IMR-90 (cell line): ENCODE measurements around the gene ANKRD11. TPM values are rescaled to one million over a fixed set of nuclear protein-coding genes. Genes with fewer than 3 reads are reported as not detected.
A peak's percentile ranks its signal among the peaks of the same experiment; 100 is the strongest.

Experiments used
- ATAC-seq: fragments of 200-7000 bp; cut with Tn5 transposase; 2 replicates; pipeline ENCODE4 v1.9.1; 2020; ENCODE audit warnings: low read depth, mild to moderate bottlenecking, moderate library complexity
- BruUV-seq: library from RNA; stranded (reverse); fragments of 400-500 nt; replicated peaks from 2 replicates; lab custom pipeline; 2021; lab: Mats Ljungman, UMichigan
- CTCF ChIA-PET: fragments of 300-600 bp; formaldehyde crosslinking; extraction: SDS; loops from one replicate; lab custom pipeline; 2021; ENCODE audit warnings: antibody characterized with exemption; lab: Yijun Ruan, JAX
- POLR2A ChIA-PET: fragments of 300-600 bp; sonication (Branson Sonifier 250); formaldehyde crosslinking; loops from one replicate; lab custom pipeline; 2022; ENCODE audit warnings: antibody characterized with exemption; ENCODE audit not compliant: unreplicated experiment; lab: Charles Lee
- DNase-seq: peaks from one replicate; pipeline ENCODE4 v3.0.0; 2013
- H2AFZ ChIP-seq: replicated peaks from 2 replicates; pipeline ENCODE3; 2013; ENCODE audit warnings: low read length, mild to moderate bottlenecking; ENCODE audit not compliant: poor library complexity
- H2AK5ac ChIP-seq: 2 replicates; pipeline ENCODE4 v1.6.1; 2013; ENCODE audit warnings: low read depth, low read length, inconsistent platforms
- H2AK9ac ChIP-seq: replicated peaks from 2 replicates; pipeline ENCODE3; 2013; ENCODE audit warnings: mild to moderate bottlenecking, low read depth, low read length, moderate library complexity; ENCODE audit not compliant: poor library complexity
- H2BK120ac ChIP-seq: 2 replicates; pipeline ENCODE4 v1.6.1; 2013; ENCODE audit warnings: low read depth, low read length, inconsistent platforms
- H2BK15ac ChIP-seq: 3 replicates; pipeline ENCODE4 v1.6.1; 2013; ENCODE audit warnings: low read depth, low read length, inconsistent platforms
- H2BK20ac ChIP-seq: 2 replicates; pipeline ENCODE4 v1.6.1; 2013; ENCODE audit warnings: low read depth, mild to moderate bottlenecking, inconsistent platforms, low read length, moderate library complexity
- H2BK5ac ChIP-seq: 2 replicates; pipeline ENCODE4 v1.6.1; 2013; ENCODE audit warnings: mild to moderate bottlenecking, low read depth, low read length, inconsistent platforms; ENCODE audit not compliant: poor library complexity, severe bottlenecking
- H3K14ac ChIP-seq: replicated peaks from 2 replicates; pipeline ENCODE4 v1.6.1; 2013; ENCODE audit warnings: low read depth, low read length, inconsistent platforms
- H3K18ac ChIP-seq: 2 replicates; pipeline ENCODE4 v1.6.1; 2013; ENCODE audit warnings: low read depth, low read length, control low read depth
- H3K23ac ChIP-seq: 2 replicates; pipeline ENCODE4 v1.6.1; 2013; ENCODE audit warnings: low read depth, low read length, inconsistent platforms
- H3K27ac ChIP-seq: 2 replicates; pipeline ENCODE4 v1.5.1; 2013; ENCODE audit warnings: mild to moderate bottlenecking, control low read depth, low read length; ENCODE audit not compliant: insufficient read depth
- H3K27me3 ChIP-seq: 2 replicates; pipeline ENCODE4 v1.6.1; 2013; ENCODE audit warnings: low read length; ENCODE audit not compliant: control insufficient read depth, insufficient read depth
- H3K36me3 ChIP-seq: 2 replicates; pipeline ENCODE4 v1.6.1; 2013; ENCODE audit warnings: low read length, mixed read lengths; ENCODE audit not compliant: control insufficient read depth, insufficient read depth
- H3K4ac ChIP-seq: 2 replicates; pipeline ENCODE4 v1.6.1; 2013; ENCODE audit warnings: low read depth, low read length, inconsistent platforms
- H3K4me1 ChIP-seq: 2 replicates; pipeline ENCODE4 v1.6.1; 2013; ENCODE audit warnings: low read length, mixed read lengths; ENCODE audit not compliant: control insufficient read depth, insufficient read depth
- H3K4me2 ChIP-seq: 2 replicates; pipeline ENCODE4 v1.6.1; 2013; ENCODE audit warnings: low read depth, mild to moderate bottlenecking, control low read depth, low read length, moderate library complexity
- H3K4me3 ChIP-seq: 2 replicates; pipeline ENCODE4 v1.5.1; 2013; ENCODE audit warnings: low read depth, mild to moderate bottlenecking, control low read depth, low read length, moderate library complexity; ENCODE audit not compliant: insufficient read depth
- H3K56ac ChIP-seq: 2 replicates; pipeline ENCODE4 v1.6.1; 2013; ENCODE audit warnings: low read length, inconsistent platforms; ENCODE audit not compliant: insufficient read depth; ENCODE audit errors: extremely low read depth
- H3K79me1 ChIP-seq, 2 experiments: 2 replicates each; pipeline ENCODE4 v1.6.1; 2013; ENCODE audit warnings: low read length in 2 of 2, inconsistent platforms in 1 of 2, low read depth in 1 of 2
- H3K9ac ChIP-seq: 2 replicates; pipeline ENCODE4 v1.6.1; 2013; ENCODE audit warnings: low read depth, low read length, control low read depth
- H3K9me1 ChIP-seq: 2 replicates; pipeline ENCODE4 v1.6.1; 2013; ENCODE audit warnings: low read length, inconsistent platforms; ENCODE audit not compliant: insufficient read depth
- H3K9me3 ChIP-seq: 2 replicates; pipeline ENCODE4 v1.6.1; 2013; ENCODE audit warnings: low read length; ENCODE audit not compliant: control insufficient read depth, insufficient read depth
- H4K20me1 ChIP-seq: 2 replicates; pipeline ENCODE4 v1.6.1; 2013; ENCODE audit warnings: low read length, inconsistent platforms; ENCODE audit not compliant: insufficient read depth
- H4K5ac ChIP-seq: 2 replicates; pipeline ENCODE4 v1.6.1; 2013; ENCODE audit warnings: mild to moderate bottlenecking, low read depth, low read length, control low read depth
- H4K8ac ChIP-seq, 2 experiments: 2 replicates each; pipeline ENCODE4 v1.6.1; 2013; ENCODE audit warnings: low read depth in 2 of 2, low read length in 2 of 2, control low read depth in 1 of 2, inconsistent platforms in 1 of 2
- H4K91ac ChIP-seq: 2 replicates; pipeline ENCODE4 v1.6.1; 2013; ENCODE audit warnings: low read depth, low read length, inconsistent platforms; ENCODE audit not compliant: insufficient read depth
- BHLHE40 ChIP-seq: fragments of 150-350 bp; IDR thresholded peaks from 2 replicates; pipeline ENCODE4 v1.6.1; 2016; ENCODE audit warnings: mild to moderate bottlenecking, low read depth, low read length
- MXI1 ChIP-seq: IDR thresholded peaks from 2 replicates; pipeline ENCODE4 v1.6.1; 2012; ENCODE audit warnings: low read depth, mild to moderate bottlenecking, low read length, moderate library complexity, borderline replicate concordance
- SMC3 ChIP-seq: fragments of 150-350 bp; IDR thresholded peaks from 2 replicates; pipeline ENCODE4 v1.6.1; 2016; ENCODE audit warnings: low read depth, mild to moderate bottlenecking, antibody characterized with exemption, low read length, moderate library complexity
- WGBS, 2 experiments: methylation state at CpG; one replicate each; pipeline versions ENCODE4 v1.1.5 to v1.1.7; 2013; ENCODE audit warnings: missing lambda C conversion rate in 2 of 2; ENCODE audit not compliant: insufficient read length in 1 of 2; ENCODE audit errors: extremely low coverage in 2 of 2; 5-methylcytosine and 5-hydroxymethylcytosine counted together
- dilution Hi-C: fragments of 300-500 bp; cut with HindIII; formaldehyde crosslinking; loops from one replicate; pipeline ENCODE4 v1.14.3; 2018; ENCODE audit warnings: low sequenced_read_pairs; ENCODE audit not compliant: unreplicated experiment
- in situ Hi-C: fragments of 300-500 bp; cut with MboI; formaldehyde crosslinking; loops from 3 replicates; pipeline ENCODE4 v1.14.3; 2019; ENCODE audit warnings: low sequenced_read_pairs, inconsistent platforms, mixed read lengths
- intact Hi-C: fragments of 100-400 bp; cut with micrococcal nuclease; formaldehyde crosslinking; loops from 2 replicates; pipeline ENCODE4 v1.10.0; 2022
- polyA plus RNA-seq, 3 experiments: library from polyadenylated mRNA; depleted of rRNA; stranded (reverse); fragments of >200 nt; gene quantifications; 2 replicates each; pipeline ENCODE4 v1.2.3, GENCODE V29; 2012; ENCODE audit warnings: low replicate concordance in 1 of 3
- total RNA-seq: library from RNA; depleted of rRNA; stranded (reverse); fragments of >200 nt; gene quantifications from 2 replicates; pipeline ENCODE4 v1.2.3, GENCODE V29; 2012

ANKRD11 gene
- total and polyA plus RNA-seq, 2 of the 4 experiments (the other 2 are of a cell fraction), result 46.8 to 71.9 TPM

- no peak overlapping the region for H2AK5ac ChIP-seq
- H3K14ac ChIP-seq, result peak overlapping the region; percentile 68; the same call in 1 of the 2 replicates
- peaks cover 1% of the 10 kb centered on the region for H3K36me3 ChIP-seq
- peaks cover 55% of the 10 kb centered on the region for H3K9me1 ChIP-seq
- no peak overlapping the region for H3K56ac ChIP-seq
- CTCF ChIA-PET, result no interaction called here
- H4K5ac ChIP-seq, result no peak overlapping the region
- H3K9ac ChIP-seq, result no peak overlapping the region
- in situ Hi-C loops (no loop called here), intact Hi-C loops (no loop called here), dilution Hi-C loops (no loop called here)
- H3K4me1 ChIP-seq, result peaks cover 12% of the 10 kb centered on the region
- 17% methylated on average over 1 of the region's 16 CpGs; no CpG with 5 or more reads in 1 of the 2 experiments for WGBS, 2 experiments
- H3K4ac ChIP-seq, result peak overlapping the region; percentile 2; the same call in 1 of the 2 replicates
- TF ChIP-seq BHLHE40 (peak; percentile 33; the same call in 1 of the 2 replicates), SMC3 (no peak; the same call in 1 of the 2 replicates), MXI1 (peak; percentile 93)
- H2BK120ac ChIP-seq, result no peak overlapping the region
- H3K9me3 ChIP-seq, result no peaks in the 10 kb centered on the region
- H2BK20ac ChIP-seq, result no peak overlapping the region
- H3K79me1 ChIP-seq, result peaks cover 10 to 87% of the 10 kb centered on the region in 2 experiments; a peak in 3 of 4 replicates
- H3K4me2 ChIP-seq, result 0 out of 2 replicates have a peak overlapping the region, but pooled peaks have one; percentile 3
- BruUV-seq, result no TSS peak
- H4K91ac ChIP-seq, result no peak overlapping the region
- H2AK9ac ChIP-seq, result no peak overlapping the region
- peak; percentile 70 for ATAC-seq
- H4K20me1 ChIP-seq, result peaks cover 99% of the 10 kb centered on the region
- peak overlapping the region; percentile 8 for H2AFZ ChIP-seq
- peak overlapping the region; percentile 75; the same call in 1 of the 2 replicates for H3K23ac ChIP-seq
- H2BK5ac ChIP-seq, result no peak overlapping the region
- H4K8ac ChIP-seq, result no peak overlapping the region
- H3K27me3 ChIP-seq, result no peaks in the 10 kb centered on the region
- peak; percentile 79 for DNase-seq
- peak overlapping the region; percentile 15 for H3K27ac ChIP-seq
- POLR2A ChIA-PET, result no interaction called here
- H2BK15ac ChIP-seq, result no peak overlapping the region
- H3K18ac ChIP-seq, result no peak overlapping the region
- no peak overlapping the region for H3K4me3 ChIP-seq
These were observed 67.3 kb downstream of the ANKRD11 start for GRCh38 chr16:89422905-89423630.
